H9 (cell line): ENCODE results near the gene ASMT. TPM values are rescaled to one million over a fixed set of nuclear protein-coding genes. Genes with fewer than 3 reads are reported as not detected.

Experiments used
- DNase-seq: peaks from one replicate; pipeline ENCODE4 v3.0.0-alpha.2; 2017
- H2AFZ ChIP-seq: one replicate; pipeline ENCODE4 v1.6.1; 2013; ENCODE audit warnings: mild to moderate bottlenecking, low read length, control low read depth, moderate library complexity
- H2AK5ac ChIP-seq: 2 replicates; pipeline ENCODE4 v1.6.1; 2013; ENCODE audit warnings: low read length, control low read depth, mixed read lengths; ENCODE audit not compliant: insufficient read length
- H2BK120ac ChIP-seq: one replicate; pipeline ENCODE4 v1.6.1; 2013; ENCODE audit warnings: low read depth, mild to moderate bottlenecking, low read length, control low read depth, inconsistent platforms; ENCODE audit not compliant: poor library complexity, severe bottlenecking
- H2BK12ac ChIP-seq: 2 replicates; pipeline ENCODE4 v1.6.1; 2013; ENCODE audit warnings: low read length, control low read depth, mixed read lengths, low read depth; ENCODE audit not compliant: insufficient read length
- H2BK15ac ChIP-seq: 2 replicates; pipeline ENCODE4 v1.6.1; 2013; ENCODE audit warnings: low read depth, low read length, control low read depth
- H2BK20ac ChIP-seq: one replicate; pipeline ENCODE4 v1.6.1; 2013; ENCODE audit warnings: low read depth, mild to moderate bottlenecking, low read length, control low read depth, inconsistent platforms; ENCODE audit not compliant: poor library complexity, severe bottlenecking
- H2BK5ac ChIP-seq: 2 replicates; pipeline ENCODE4 v1.6.1; 2013; ENCODE audit warnings: low read length, control low read depth, mixed read lengths; ENCODE audit not compliant: insufficient read length
- H3K14ac ChIP-seq: 2 replicates; pipeline ENCODE4 v1.6.1; 2013; ENCODE audit warnings: low read length, control low read depth; ENCODE audit not compliant: insufficient read depth
- H3K18ac ChIP-seq: 2 replicates; pipeline ENCODE4 v1.6.1; 2013; ENCODE audit warnings: low read depth, mild to moderate bottlenecking, mixed read lengths, low read length, control low read depth; ENCODE audit not compliant: insufficient read length
- H3K23ac ChIP-seq: 2 replicates; pipeline ENCODE4 v1.6.1; 2013; ENCODE audit warnings: low read length, control low read depth, mixed read lengths, low read depth; ENCODE audit not compliant: insufficient read length
- H3K23me2 ChIP-seq: 2 replicates; pipeline ENCODE4 v1.6.1; 2013; ENCODE audit warnings: low read depth, mild to moderate bottlenecking, mixed read lengths, low read length, control low read depth; ENCODE audit not compliant: insufficient read length, poor library complexity, severe bottlenecking
- H3K27ac ChIP-seq: 2 replicates; pipeline ENCODE4 v1.5.1; 2013; ENCODE audit warnings: low read length, control low read depth, mixed read lengths, low read depth; ENCODE audit not compliant: insufficient read length
- H3K27me3 ChIP-seq: 2 replicates; pipeline ENCODE4 v1.6.1; 2013; ENCODE audit warnings: low read length, control low read depth, inconsistent platforms; ENCODE audit not compliant: insufficient read depth
- H3K4ac ChIP-seq: 2 replicates; pipeline ENCODE4 v1.6.1; 2013; ENCODE audit warnings: low read depth, mild to moderate bottlenecking, control low read depth, inconsistent platforms, low read length, moderate library complexity
- H3K4me1 ChIP-seq: 2 replicates; pipeline ENCODE4 v1.6.1; 2013; ENCODE audit warnings: low read length, control low read depth, inconsistent platforms; ENCODE audit not compliant: insufficient read depth
- H3K4me2 ChIP-seq: 2 replicates; pipeline ENCODE4 v1.6.1; 2013; ENCODE audit warnings: low read length, control low read depth, mixed read lengths; ENCODE audit not compliant: insufficient read length, insufficient read depth
- H3K56ac ChIP-seq: 2 replicates; pipeline ENCODE4 v1.6.1; 2013; ENCODE audit warnings: low read depth, mild to moderate bottlenecking, mixed read lengths, low read length, control low read depth; ENCODE audit not compliant: insufficient read length
- H3K79me1 ChIP-seq: 2 replicates; pipeline ENCODE4 v1.6.1; 2013; ENCODE audit warnings: low read depth, mild to moderate bottlenecking, moderate library complexity, low read length, control low read depth, inconsistent platforms; ENCODE audit not compliant: insufficient read depth, poor library complexity, severe bottlenecking
- H3K79me2 ChIP-seq: 2 replicates; pipeline ENCODE4 v1.6.1; 2013; ENCODE audit warnings: low read length, control low read depth, inconsistent platforms; ENCODE audit not compliant: insufficient read depth
- H3K9ac ChIP-seq: 2 replicates; pipeline ENCODE4 v1.6.1; 2013; ENCODE audit warnings: low read length, control low read depth, mixed read lengths; ENCODE audit not compliant: insufficient read length; ENCODE audit errors: extremely low read depth
- H3K9me3 ChIP-seq: one replicate; pipeline ENCODE4 v1.6.1; 2013; ENCODE audit warnings: low read depth, low read length, inconsistent platforms; ENCODE audit not compliant: control insufficient read depth
- H3T11ph ChIP-seq: one replicate; pipeline ENCODE4 v1.6.1; 2013; ENCODE audit warnings: mild to moderate bottlenecking, low read length, control low read depth, inconsistent platforms
- H4K20me1 ChIP-seq: one replicate; pipeline ENCODE4 v1.6.1; 2013; ENCODE audit not compliant: control insufficient read depth, insufficient read length, insufficient read depth
- H4K5ac ChIP-seq: 2 replicates; pipeline ENCODE4 v1.6.1; 2013; ENCODE audit warnings: low read depth, mild to moderate bottlenecking, mixed read lengths, low read length, control low read depth; ENCODE audit not compliant: insufficient read length
- H4K8ac ChIP-seq: replicated peaks from 2 replicates; pipeline ENCODE4 v1.6.1; 2013; ENCODE audit warnings: low read length, control low read depth, mixed read lengths, low read depth; ENCODE audit not compliant: insufficient read length
- H4K91ac ChIP-seq: 2 replicates; pipeline ENCODE4 v1.6.1; 2013; ENCODE audit warnings: low read depth, mild to moderate bottlenecking, moderate library complexity, mixed read lengths, low read length, control low read depth; ENCODE audit not compliant: insufficient read length
- H3K27ac Mint-ChIP-seq, 3 experiments: 2 replicates in 2 of 3; 3 replicates in 1 of 3; pipeline ENCODE4 v1.8.0; 2020 to 2021; ENCODE audit warnings: mixed read lengths in 3 of 3, mild to moderate bottlenecking in 1 of 3, moderate library complexity in 1 of 3
- H3K27me3 Mint-ChIP-seq: 2 replicates; pipeline ENCODE4 v1.8.0; 2021; ENCODE audit warnings: low read depth, mild to moderate bottlenecking, moderate library complexity, mixed read lengths
- H3K36me3 Mint-ChIP-seq, 3 experiments: 2 replicates in 2 of 3; 3 replicates in 1 of 3; pipeline ENCODE4 v1.8.0; 2020 to 2021; ENCODE audit warnings: low read depth in 3 of 3, mixed read lengths in 3 of 3; ENCODE audit not compliant: insufficient read depth in 1 of 3
- H3K4me1 Mint-ChIP-seq, 2 experiments: 2 replicates each; pipeline ENCODE4 v1.8.0; 2020; ENCODE audit warnings: mixed read lengths in 2 of 2
- H3K4me3 Mint-ChIP-seq, 2 experiments: 2 replicates in 1 of 2; 3 replicates in 1 of 2; pipeline ENCODE4 v1.8.0; 2020 to 2021; ENCODE audit warnings: mild to moderate bottlenecking in 2 of 2, mixed read lengths in 2 of 2, moderate library complexity in 1 of 2
- H3K9me3 Mint-ChIP-seq, 2 experiments: 2 replicates in 1 of 2; 3 replicates in 1 of 2; pipeline ENCODE4 v1.8.0; 2020; ENCODE audit warnings: mild to moderate bottlenecking in 2 of 2, mixed read lengths in 2 of 2, moderate library complexity in 1 of 2
- CTCF ChIP-seq: fragments of 200-600 bp; sonication (generic); conservative IDR thresholded peaks from 3 replicates; pipeline ENCODE4 v1.8.0; 2021; ENCODE audit warnings: antibody characterized with exemption, mild to moderate bottlenecking
- WGBS: extraction: QIAGEN DNeasy Blood & Tissue Kit; methylation state at CpG from one replicate; pipeline ENCODE4 v1.1.7; 2013; ENCODE audit warnings: missing lambda C conversion rate, low lambda C conversion rate, mixed read lengths; ENCODE audit not compliant: insufficient read length; ENCODE audit errors: extremely low coverage; 5-methylcytosine and 5-hydroxymethylcytosine counted together
- total RNA-seq: library from RNA; stranded (reverse); gene quantifications from 2 replicates; pipeline ENCODE4 v1.2.1, GENCODE V29; 2021

ASMT gene
- total RNA-seq, 1 experiment from 2014 or later = 1.4 TPM

GRCh38 chrX:1599791-1600405 lies 15.0 kb upstream of the ASMT start:
- H3K4me3 Mint-ChIP-seq = no peak overlapping the region

More at GRCh38 chrX:1599791-1600405, 15.0 kb upstream of the ASMT start:
- no peak overlapping the region for H2AK5ac ChIP-seq
- Mint-ChIP-seq H3K9me3 (no peaks in the 10 kb centered on the region; a peak in 1 of 5 replicates), H3K27ac (no peak overlapping the region), H3K4me1 (0 out of 4 replicates have a peak, but pooled peaks cover 0 to 1% of the 10 kb centered on the region in 2 experiments), H3K36me3 (peaks cover 49 to 79% (median 77%) of the 10 kb centered on the region in 3 experiments), H3K27me3 (no peaks in the 10 kb centered on the region)
- H4K91ac ChIP-seq = no peak overlapping the region
- DNase-seq = no peak
- H3T11ph ChIP-seq = no peak overlapping the region
- no CpG with 5 or more reads among the region's 36 CpGs for WGBS
- H3K4ac ChIP-seq = no peak overlapping the region
- H3K9ac ChIP-seq = no peak overlapping the region
- no peak overlapping the region for H2BK12ac ChIP-seq
- no peak overlapping the region for H2AFZ ChIP-seq
- peaks cover 4% of the 10 kb centered on the region for H4K20me1 ChIP-seq
- H2BK15ac ChIP-seq = no peak overlapping the region
- H4K8ac ChIP-seq = no peak overlapping the region
- no peak overlapping the region for H3K27ac ChIP-seq
- H3K23ac ChIP-seq = no peak overlapping the region
- H3K23me2 ChIP-seq = no peaks in the 10 kb centered on the region
- H3K18ac ChIP-seq = no peak overlapping the region
- H2BK120ac ChIP-seq = no peak overlapping the region
- no peak overlapping the region for H2BK5ac ChIP-seq
- no peak overlapping the region for H3K56ac ChIP-seq
- H3K14ac ChIP-seq = no peak overlapping the region
- H3K9me3 ChIP-seq = no peaks in the 10 kb centered on the region
- no peak overlapping the region for H2BK20ac ChIP-seq
- peaks cover 9% of the 10 kb centered on the region for H3K79me1 ChIP-seq
- H3K27me3 ChIP-seq = no peaks in the 10 kb centered on the region
- H3K79me2 ChIP-seq = peaks cover 7% of the 10 kb centered on the region; the same call in 1 of the 2 replicates
- no peaks in the 10 kb centered on the region for H3K4me1 ChIP-seq
- H3K4me2 ChIP-seq = no peak overlapping the region
- no peak for TF ChIP-seq CTCF
- H4K5ac ChIP-seq = no peak overlapping the region
